ENCODE results near the gene AMOTL1.
"Not testable (repeated sequence)": the region's sequence is repeated elsewhere in the genome, so short reads cannot be mapped to it uniquely, and the experiment has no call there.

The AMOTL1 gene

GRCh38 chr11:94770563-94771120 is 2.5 kb downstream of the AMOTL1 start:
- DNase-seq = no peak

- DNase-seq = no peak
Observed at GRCh38 chr11:94771390-94771789, 3.2 kb downstream of the AMOTL1 start.

- DNase-seq = no peak
Observed at GRCh38 chr11:94771951-94772350, 3.8 kb downstream of the AMOTL1 start.

GRCh38 chr11:94773842-94774241 is 5.7 kb downstream of the AMOTL1 start:
- no peak for DNase-seq

GRCh38 chr11:94774345-94774744 is 6.2 kb downstream of the AMOTL1 start:
- no peak for DNase-seq

- DNase-seq = peak; percentile 26
Observed at GRCh38 chr11:94775567-94776327, 7.6 kb downstream of the AMOTL1 start.

- DNase-seq = peak; percentile 33
Observed at GRCh38 chr11:94776351-94777321, 8.5 kb downstream of the AMOTL1 start.

GRCh38 chr11:94780432-94780831 is 12.3 kb downstream of the AMOTL1 start:
- no peak for DNase-seq

- no peak for DNase-seq
Observed at GRCh38 chr11:94781837-94782236, 13.7 kb downstream of the AMOTL1 start.

GRCh38 chr11:94782446-94782845 is 14.3 kb downstream of the AMOTL1 start:
- DNase-seq = no peak

GRCh38 chr11:94784884-94785283 is 16.7 kb downstream of the AMOTL1 start:
- DNase-seq = no peak

- no peak for DNase-seq
Observed at GRCh38 chr11:94785509-94785908, 17.4 kb downstream of the AMOTL1 start.

GRCh38 chr11:94786264-94787126 is 18.3 kb downstream of the AMOTL1 start:
- peak; percentile 4 for DNase-seq

- no peak for DNase-seq
Observed at GRCh38 chr11:94787801-94788200, 19.6 kb downstream of the AMOTL1 start.

GRCh38 chr11:94788396-94788795 is 20.2 kb downstream of the AMOTL1 start:
- no peak for DNase-seq

GRCh38 chr11:94790197-94790596 is 22.0 kb downstream of the AMOTL1 start:
- no peak for DNase-seq

GRCh38 chr11:94790661-94791180 is 22.6 kb downstream of the AMOTL1 start:
- no peak for DNase-seq

- DNase-seq = no peak
Observed at GRCh38 chr11:94791216-94791889, 23.2 kb downstream of the AMOTL1 start.

GRCh38 chr11:94791942-94792341 is 23.8 kb downstream of the AMOTL1 start:
- DNase-seq = not testable (repeated sequence)

- no peak for DNase-seq
Observed at GRCh38 chr11:94792451-94792850, 24.3 kb downstream of the AMOTL1 start.

- DNase-seq = no peak
Observed at GRCh38 chr11:94793002-94793401, 24.8 kb downstream of the AMOTL1 start.

- DNase-seq = no peak
Observed at GRCh38 chr11:94793822-94794221, 25.7 kb downstream of the AMOTL1 start.

Measured in NCI-H774 (cell line).